ENCODE results near the gene GSTM5. TPM values are rescaled to one million over a fixed set of nuclear protein-coding genes. Genes with fewer than 3 reads are reported as not detected.

GSTM5 gene
- total RNA-seq, 1 experiment from 2014 or later = 0.11 TPM

DNA sequence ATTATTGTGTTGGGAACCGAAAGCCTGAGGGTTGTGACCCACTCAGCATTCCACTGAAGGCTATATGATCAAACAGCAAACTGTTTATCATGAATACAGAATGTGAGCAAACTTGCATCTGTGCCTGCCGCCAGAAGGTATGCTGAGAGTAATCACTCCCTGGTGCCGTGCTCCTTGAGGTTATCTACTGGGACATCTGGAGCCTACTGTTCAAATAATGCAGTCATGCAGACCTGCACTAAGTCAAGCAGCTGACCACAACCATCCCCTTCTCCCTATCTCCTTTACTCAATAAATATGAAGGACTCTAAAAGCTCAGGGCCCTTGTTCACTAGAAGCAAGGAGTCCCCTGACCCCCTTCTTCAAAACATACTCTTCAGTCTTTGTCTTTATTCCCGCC lies 13.5 kb downstream of the GSTM5 start:
- no peak overlapping the region for H3K4me3 Mint-ChIP-seq
- peaks cover 21% of the 10 kb centered on the region for H3K36me3 Mint-ChIP-seq
- TF ChIP-seq ZNF317 (CRISPR knock-in tag; IDR thresholded peaks at IDR 0.05; ENCODE audit: borderline replicate concordance, low read depth) = no peak
- TF ChIP-seq AFF4 (CRISPR knock-in tag; IDR thresholded peaks at IDR 0.05; ENCODE audit: borderline replicate concordance) = no peak
- no peak for TF ChIP-seq NFYB (CRISPR knock-in tag; conservative IDR thresholded peaks at IDR 0.05; ENCODE audit: low read depth)
- TF ChIP-seq, protein P1, sequence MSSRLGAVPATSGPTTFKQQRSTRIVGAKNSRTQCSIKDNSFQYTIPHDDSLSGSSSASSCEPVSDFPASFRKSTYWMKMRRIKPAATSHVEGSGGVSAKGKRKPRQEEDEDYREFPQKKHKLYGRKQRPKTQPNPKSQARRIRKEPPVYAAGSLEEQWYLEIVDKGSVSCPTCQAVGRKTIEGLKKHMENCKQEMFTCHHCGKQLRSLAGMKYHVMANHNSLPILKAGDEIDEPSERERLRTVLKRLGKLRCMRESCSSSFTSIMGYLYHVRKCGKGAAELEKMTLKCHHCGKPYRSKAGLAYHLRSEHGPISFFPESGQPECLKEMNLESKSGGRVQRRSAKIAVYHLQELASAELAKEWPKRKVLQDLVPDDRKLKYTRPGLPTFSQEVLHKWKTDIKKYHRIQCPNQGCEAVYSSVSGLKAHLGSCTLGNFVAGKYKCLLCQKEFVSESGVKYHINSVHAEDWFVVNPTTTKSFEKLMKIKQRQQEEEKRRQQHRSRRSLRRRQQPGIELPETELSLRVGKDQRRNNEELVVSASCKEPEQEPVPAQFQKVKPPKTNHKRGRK (CRISPR knock-in tag; IDR thresholded peaks at IDR 0.05; ENCODE audit: borderline replicate concordance) = no peak
- TF ChIP-seq, protein P2, sequence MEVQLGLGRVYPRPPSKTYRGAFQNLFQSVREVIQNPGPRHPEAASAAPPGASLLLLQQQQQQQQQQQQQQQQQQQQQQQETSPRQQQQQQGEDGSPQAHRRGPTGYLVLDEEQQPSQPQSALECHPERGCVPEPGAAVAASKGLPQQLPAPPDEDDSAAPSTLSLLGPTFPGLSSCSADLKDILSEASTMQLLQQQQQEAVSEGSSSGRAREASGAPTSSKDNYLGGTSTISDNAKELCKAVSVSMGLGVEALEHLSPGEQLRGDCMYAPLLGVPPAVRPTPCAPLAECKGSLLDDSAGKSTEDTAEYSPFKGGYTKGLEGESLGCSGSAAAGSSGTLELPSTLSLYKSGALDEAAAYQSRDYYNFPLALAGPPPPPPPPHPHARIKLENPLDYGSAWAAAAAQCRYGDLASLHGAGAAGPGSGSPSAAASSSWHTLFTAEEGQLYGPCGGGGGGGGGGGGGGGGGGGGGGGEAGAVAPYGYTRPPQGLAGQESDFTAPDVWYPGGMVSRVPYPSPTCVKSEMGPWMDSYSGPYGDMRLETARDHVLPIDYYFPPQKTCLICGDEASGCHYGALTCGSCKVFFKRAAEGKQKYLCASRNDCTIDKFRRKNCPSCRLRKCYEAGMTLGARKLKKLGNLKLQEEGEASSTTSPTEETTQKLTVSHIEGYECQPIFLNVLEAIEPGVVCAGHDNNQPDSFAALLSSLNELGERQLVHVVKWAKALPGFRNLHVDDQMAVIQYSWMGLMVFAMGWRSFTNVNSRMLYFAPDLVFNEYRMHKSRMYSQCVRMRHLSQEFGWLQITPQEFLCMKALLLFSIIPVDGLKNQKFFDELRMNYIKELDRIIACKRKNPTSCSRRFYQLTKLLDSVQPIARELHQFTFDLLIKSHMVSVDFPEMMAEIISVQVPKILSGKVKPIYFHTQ (CRISPR knock-in tag; IDR thresholded peaks at IDR 0.05) = no peak
- TF ChIP-seq HMGXB4 (CRISPR knock-in tag; IDR thresholded peaks at IDR 0.05) = no peak
- TF ChIP-seq PREB (CRISPR knock-in tag; IDR thresholded peaks at IDR 0.05; ENCODE audit: borderline replicate concordance) = no peak
- TF ChIP-seq NFE2L1 (CRISPR knock-in tag; IDR thresholded peaks at IDR 0.05) = no peak
- TF ChIP-seq, protein P3, sequence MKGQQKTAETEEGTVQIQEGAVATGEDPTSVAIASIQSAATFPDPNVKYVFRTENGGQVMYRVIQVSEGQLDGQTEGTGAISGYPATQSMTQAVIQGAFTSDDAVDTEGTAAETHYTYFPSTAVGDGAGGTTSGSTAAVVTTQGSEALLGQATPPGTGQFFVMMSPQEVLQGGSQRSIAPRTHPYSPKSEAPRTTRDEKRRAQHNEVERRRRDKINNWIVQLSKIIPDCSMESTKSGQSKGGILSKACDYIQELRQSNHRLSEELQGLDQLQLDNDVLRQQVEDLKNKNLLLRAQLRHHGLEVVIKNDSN (CRISPR knock-in tag; IDR thresholded peaks at IDR 0.05) = no peak
- no peak for TF ChIP-seq SP1 (CRISPR knock-in tag; conservative IDR thresholded peaks at IDR 0.05)
- TF ChIP-seq TEAD4 (CRISPR knock-in tag; IDR thresholded peaks at IDR 0.05) = no peak
- no peak for TF ChIP-seq ZNF423 (CRISPR knock-in tag; IDR thresholded peaks at IDR 0.05)
- no peak for DNase-seq (ENCODE audit: low spot score)
- ATAC-seq = no peak
- POLR2A ChIA-PET = no interaction called here
- CTCF ChIA-PET = no interaction called here
- peaks cover 22% of the 10 kb centered on the region for H3K27me3 Mint-ChIP-seq (ENCODE audit: low read depth)
- H3K4me1 Mint-ChIP-seq = peaks cover 8% of the 10 kb centered on the region
- no peak overlapping the region for H3K27ac Mint-ChIP-seq
- H3K9me3 Mint-ChIP-seq = peaks cover 32% of the 10 kb centered on the region

GRCh38 chr1:109726007-109726406 lies 14.0 kb downstream of the GSTM5 start:
- Mint-ChIP-seq H3K27me3 (ENCODE audit: low read depth) (peaks cover 25% of the 10 kb centered on the region), H3K27ac (no peak overlapping the region), H3K4me3 (no peak overlapping the region), H3K9me3 (peaks cover 32% of the 10 kb centered on the region), H3K4me1 (peaks cover 13% of the 10 kb centered on the region), H3K36me3 (peaks cover 21% of the 10 kb centered on the region)
- DNase-seq (ENCODE audit: low spot score) = no peak
- POLR2A ChIA-PET = no interaction called here
- ATAC-seq = no peak
- CTCF ChIA-PET = no interaction called here
- TF ChIP-seq NFYB (CRISPR knock-in tag; conservative IDR thresholded peaks at IDR 0.05; ENCODE audit: low read depth) (no peak), AFF4 (CRISPR knock-in tag; IDR thresholded peaks at IDR 0.05; ENCODE audit: borderline replicate concordance) (no peak), RELA (CRISPR knock-in tag; IDR thresholded peaks at IDR 0.05; ENCODE audit: borderline replicate concordance) (no peak), NFATC4 (CRISPR knock-in tag; IDR thresholded peaks at IDR 0.05) (no peak), E2F5 (CRISPR knock-in tag; IDR thresholded peaks at IDR 0.05) (no peak)

All from WTC11 (cell line).